H1 (cell line): ENCODE data around the gene ARHGEF40. TPM values are rescaled to one million over a fixed set of nuclear protein-coding genes. Genes with fewer than 3 reads are reported as not detected.

Experiments used
- CEBPB ChIP-seq: IDR thresholded peaks from 2 replicates; pipeline ENCODE4 v1.6.1; 2012; ENCODE audit warnings: low read depth, low read length
- CHD2 ChIP-seq: IDR thresholded peaks from 2 replicates; pipeline ENCODE4 v1.6.1; 2012; ENCODE audit warnings: low read length, improper control_type of control experiment
- CREB1 ChIP-seq: IDR thresholded peaks from 2 replicates; pipeline ENCODE4 v1.6.1; 2012; ENCODE audit warnings: inconsistent platforms
- CTCF ChIP-seq, 3 experiments: IDR thresholded peaks; 1 replicate in 2 of 3; 2 replicates in 1 of 3; pipeline versions ENCODE4 v1.5.1 to v1.6.1; 2011; ENCODE audit warnings: low read length in 3 of 3, mild to moderate bottlenecking in 3 of 3, inconsistent platforms in 2 of 3, low read depth in 1 of 3, moderate library complexity in 1 of 3; ENCODE audit not compliant: insufficient read depth in 1 of 3; ENCODE audit errors: control extremely low read depth in 1 of 3
- EP300 ChIP-seq, 2 experiments: IDR thresholded peaks; 1 replicate in 1 of 2; 2 replicates in 1 of 2; pipeline ENCODE4 v1.6.1; 2011 to 2012; ENCODE audit warnings: low read depth in 2 of 2, low read length in 2 of 2, mild to moderate bottlenecking in 2 of 2, borderline replicate concordance in 1 of 2, inconsistent platforms in 1 of 2, moderate library complexity in 1 of 2
- JUND ChIP-seq: IDR thresholded peaks from 2 replicates; pipeline ENCODE4 v1.6.1; 2011; ENCODE audit warnings: mild to moderate bottlenecking, improper control_type of control experiment, low read length
- KDM4A ChIP-seq: IDR thresholded peaks from one replicate; pipeline ENCODE4 v1.7.1; 2012; ENCODE audit warnings: low read depth, mild to moderate bottlenecking, moderate library complexity, low read length, inconsistent platforms; ENCODE audit not compliant: severe bottlenecking
- MAX ChIP-seq: IDR thresholded peaks from 2 replicates; pipeline ENCODE4 v1.6.1; 2012; ENCODE audit warnings: inconsistent platforms
- NRF1 ChIP-seq: IDR thresholded peaks from 2 replicates; pipeline ENCODE4 v1.6.1; 2011; ENCODE audit warnings: mild to moderate bottlenecking, low read depth, low read length, improper control_type of control experiment
- POLR2A ChIP-seq, 2 experiments: IDR thresholded peaks; 1 replicate in 1 of 2; 2 replicates in 1 of 2; pipeline ENCODE4 v1.6.1; 2011; ENCODE audit warnings: low read depth in 2 of 2, low read length in 2 of 2, mild to moderate bottlenecking in 2 of 2; ENCODE audit errors: control extremely low read depth in 1 of 2
- POLR2AphosphoS5 ChIP-seq: IDR thresholded peaks from 2 replicates; pipeline ENCODE4 v1.6.1; 2011; ENCODE audit warnings: low read depth, low read length
- RAD21 ChIP-seq, 2 experiments: IDR thresholded peaks in 1 of 2; conservative IDR thresholded peaks in 1 of 2; 2 replicates each; pipeline ENCODE4 v1.6.1; 2011; ENCODE audit warnings: low read depth in 2 of 2, low read length in 2 of 2, improper control_type of control experiment in 1 of 2, inconsistent platforms in 1 of 2, mild to moderate bottlenecking in 1 of 2, moderate library complexity in 1 of 2
- RBBP5 ChIP-seq: IDR thresholded peaks from 2 replicates; pipeline ENCODE4 v1.7.1; 2012; ENCODE audit warnings: low read depth, mild to moderate bottlenecking, inconsistent platforms, low read length, moderate library complexity, borderline replicate concordance
- RFX5 ChIP-seq: IDR thresholded peaks from 2 replicates; pipeline ENCODE4 v1.6.1; 2011; ENCODE audit warnings: low read depth, low read length, improper control_type of control experiment, borderline replicate concordance
- SIN3A ChIP-seq, 2 experiments: IDR thresholded peaks in 1 of 2; conservative IDR thresholded peaks in 1 of 2; 2 replicates each; pipeline ENCODE4 v1.6.1; 2011 to 2012; ENCODE audit warnings: low read length in 2 of 2, improper control_type of control experiment in 1 of 2, low read depth in 1 of 2, mild to moderate bottlenecking in 1 of 2
- SP4 ChIP-seq: IDR thresholded peaks from 2 replicates; pipeline ENCODE4 v1.6.1; 2012; ENCODE audit warnings: low read length, inconsistent platforms
- TAF1 ChIP-seq: IDR thresholded peaks from 2 replicates; pipeline ENCODE4 v1.6.1; 2011; ENCODE audit warnings: mild to moderate bottlenecking, low read depth, low read length
- TCF12 ChIP-seq: IDR thresholded peaks from 2 replicates; pipeline ENCODE4 v1.6.1; 2011; ENCODE audit warnings: low read depth, mild to moderate bottlenecking, low read length
- USF2 ChIP-seq: IDR thresholded peaks from 2 replicates; pipeline ENCODE4 v1.6.1; 2011; ENCODE audit warnings: low read length, improper control_type of control experiment
- YY1 ChIP-seq: IDR thresholded peaks from 2 replicates; pipeline ENCODE4 v1.6.1; 2011; ENCODE audit warnings: low read depth, mild to moderate bottlenecking, low read length
- polyA plus RNA-seq, 7 experiments: library from polyadenylated mRNA; depleted of rRNA in 3 of 7; stranded (reverse) in 5 of 7; unstranded in 2 of 7; fragments of >200 nt in 5 of 7; fragments of 200-250 nt in 2 of 7; gene quantifications; 1 replicate in 5 of 7; 2 replicates in 1 of 7; 4 replicates in 1 of 7; pipeline versions ENCODE4 v1.2.1 to v1.2.3, GENCODE V29; 2011 to 2013; ENCODE audit warnings: missing spikeins in 2 of 7, mixed read lengths in 2 of 7
- total RNA-seq: library from RNA; stranded (reverse); fragmentation: NEBNext Ultra II Directional; extraction: Animal tissue kit (Norgen Biotek cat#: 25700); gene quantifications from 2 replicates; pipeline ENCODE4 v1.2.1, GENCODE V29; 2021

Gene ARHGEF40
- total and polyA plus RNA-seq, 2 of the 8 experiments (the other 6 are each of a cell fraction or from before 2014, with no cell fraction given), result 53.1 to 101 TPM

GRCh38 chr14:21103710-21104447, 33.8 kb downstream of the ARHGEF40 start (continued):
- TF ChIP-seq YY1 (no peak), SP4 (0 out of 2 replicates have a peak, but pooled peaks have one; percentile 19), RBBP5 (peak; percentile 28; the same call in 1 of the 2 replicates), NRF1 (no peak), TCF12 (no peak), POLR2AphosphoS5 (peak; percentile 84), CHD2 (peak; percentile 95), KDM4A (peak; percentile 84), SIN3A (conservative IDR thresholded peaks at IDR 0.05 in 1 of 2, IDR thresholded peaks at IDR 0.05 in 1 of 2; ENCODE audit: low read depth in 1 of 2, low read length in 2 of 2) (peak in 1 of 2 experiments; percentile 83; a peak in 2 of 4 replicates), CEBPB (no peak), JUND (peak; percentile 97), USF2 (no peak), CTCF (IDR thresholded peaks at IDR 0.05; ENCODE audit: control extremely low read depth in 1 of 3, insufficient read depth in 1 of 3, low read depth in 1 of 3, low read length in 3 of 3) (peak; percentile 70 to 86 (median 75)), EP300 (IDR thresholded peaks at IDR 0.05; ENCODE audit: borderline replicate concordance in 1 of 2, low read depth in 2 of 2, low read length in 2 of 2) (peak in 1 of 2 experiments; percentile 99; a peak in 2 of 3 replicates), RFX5 (no peak), CREB1 (peak; percentile 89), MAX (peak; percentile 55), RAD21 (IDR thresholded peaks at IDR 0.05 in 1 of 2, conservative IDR thresholded peaks at IDR 0.05 in 1 of 2; ENCODE audit: low read depth in 2 of 2, low read length in 2 of 2) (peak; percentile 9 to 33; a peak in 3 of 4 replicates), TAF1 (peak; percentile 85), POLR2A (IDR thresholded peaks at IDR 0.05; ENCODE audit: control extremely low read depth in 1 of 2, low read depth in 2 of 2, low read length in 2 of 2) (peak; percentile 88 to 93)
